Raji (cell line): Measurements from ENCODE around the gene GALNT13.

Experiments
- POLR2A ChIP-seq: IDR thresholded peaks from 2 replicates; pipeline ENCODE4 v1.6.1; 2011; ENCODE audit warnings: low read depth, low read length, control low read depth; ENCODE audit not compliant: insufficient read depth

Gene GALNT13

GRCh38 chr2:154408786-154409185 is 537.1 kb downstream of the GALNT13 start:
- TF ChIP-seq POLR2A = no peak

GRCh38 chr2:154422251-154422650 is 550.5 kb downstream of the GALNT13 start:
- no peak for TF ChIP-seq POLR2A

- no peak for TF ChIP-seq POLR2A
Observed at GRCh38 chr2:154425994-154426393, 554.3 kb downstream of the GALNT13 start.

GRCh38 chr2:154427453-154427852 is 555.7 kb downstream of the GALNT13 start:
- no peak for TF ChIP-seq POLR2A

DNA sequence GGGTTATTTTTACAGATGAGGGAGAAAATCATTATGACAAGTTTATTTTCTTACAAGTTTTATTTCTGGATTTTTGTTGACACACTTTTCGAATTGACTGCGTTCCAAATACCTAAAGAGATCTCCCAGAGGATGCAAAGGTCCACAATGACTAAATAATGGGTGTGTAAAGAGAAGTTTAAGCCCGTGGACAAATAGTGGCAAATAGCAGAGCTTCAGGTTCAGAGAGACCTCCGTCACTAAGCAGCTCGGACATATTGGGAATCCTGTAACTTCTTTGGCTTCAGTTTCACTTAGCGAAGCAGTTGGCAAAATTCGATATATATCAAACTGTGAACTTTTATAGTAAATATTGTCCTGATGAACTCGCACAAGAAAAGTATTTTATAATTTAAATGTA is 556.3 kb downstream of the GALNT13 start:
- no peak for TF ChIP-seq POLR2A

- no peak for TF ChIP-seq POLR2A
Observed at GRCh38 chr2:154433010-154433409, 561.3 kb downstream of the GALNT13 start.

DNA sequence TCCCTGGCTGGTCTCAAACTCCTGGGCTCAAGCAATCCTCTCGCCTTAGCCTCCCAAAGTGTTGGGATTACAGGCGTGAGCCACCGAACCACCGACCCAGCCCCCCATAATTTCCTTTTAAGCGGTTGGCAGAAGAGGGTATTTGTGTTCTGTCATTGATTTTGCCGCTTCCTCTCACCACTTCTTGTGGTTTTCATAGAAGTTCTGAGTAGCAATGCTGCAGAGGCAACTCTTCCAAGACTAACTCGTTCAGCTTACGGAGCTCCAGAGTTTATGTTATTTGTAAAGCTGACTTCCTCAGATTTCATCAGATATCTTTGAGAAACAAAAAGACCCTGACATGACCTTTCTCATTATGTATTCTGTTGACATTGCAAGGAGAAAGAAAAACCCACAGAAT is 565.4 kb downstream of the GALNT13 start:
- no peak for TF ChIP-seq POLR2A

DNA sequence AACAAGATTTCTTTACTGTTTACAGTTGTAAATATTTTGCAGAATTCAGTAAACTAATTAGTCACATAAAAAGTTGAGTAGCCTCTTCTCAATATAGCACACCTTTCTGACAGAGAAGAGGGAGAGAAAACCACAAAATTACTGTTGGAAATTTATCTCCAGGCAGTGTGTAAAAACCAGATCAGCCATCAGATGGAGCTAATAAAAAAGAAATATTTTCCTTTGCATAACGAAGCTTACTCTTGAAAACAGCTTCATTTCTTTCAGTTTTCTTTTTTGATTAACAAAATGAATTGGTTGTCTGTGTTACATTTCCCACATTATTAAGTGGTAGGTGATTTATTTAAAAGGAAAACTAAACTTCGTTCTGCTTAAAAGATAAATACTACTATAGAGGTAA is 567.4 kb downstream of the GALNT13 start:
- no peak for TF ChIP-seq POLR2A

GRCh38 chr2:154443919-154444318 is 572.2 kb downstream of the GALNT13 start:
- no peak for TF ChIP-seq POLR2A

- no peak for TF ChIP-seq POLR2A
Observed at GRCh38 chr2:154446324-154446723, 574.6 kb downstream of the GALNT13 start.

- no peak for TF ChIP-seq POLR2A
Observed at GRCh38 chr2:154447727-154448418, 576.2 kb downstream of the GALNT13 start.

- TF ChIP-seq POLR2A = no peak
Observed at GRCh38 chr2:154449951-154450658, 578.4 kb downstream of the GALNT13 start.

DNA sequence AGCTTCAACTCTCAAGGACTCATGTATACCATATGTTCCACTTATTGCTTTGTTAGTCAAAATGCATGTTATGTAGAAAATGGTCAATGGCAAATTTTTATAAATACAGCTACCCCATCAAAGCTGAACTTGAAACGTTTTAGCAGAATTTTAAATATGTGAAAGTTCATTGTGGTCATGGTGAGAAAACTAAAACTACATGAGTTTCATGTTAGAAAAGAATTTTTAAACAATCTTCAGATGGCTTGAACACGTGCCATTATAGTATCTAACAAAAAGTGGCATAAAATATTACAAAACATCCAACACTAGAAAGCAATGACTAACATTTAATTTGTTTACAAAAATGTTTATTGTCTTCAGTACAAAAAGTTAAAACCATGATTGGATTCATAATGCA is 580.7 kb downstream of the GALNT13 start:
- no peak for TF ChIP-seq POLR2A

GRCh38 chr2:154452906-154453493 is 581.3 kb downstream of the GALNT13 start:
- no peak for TF ChIP-seq POLR2A

DNA sequence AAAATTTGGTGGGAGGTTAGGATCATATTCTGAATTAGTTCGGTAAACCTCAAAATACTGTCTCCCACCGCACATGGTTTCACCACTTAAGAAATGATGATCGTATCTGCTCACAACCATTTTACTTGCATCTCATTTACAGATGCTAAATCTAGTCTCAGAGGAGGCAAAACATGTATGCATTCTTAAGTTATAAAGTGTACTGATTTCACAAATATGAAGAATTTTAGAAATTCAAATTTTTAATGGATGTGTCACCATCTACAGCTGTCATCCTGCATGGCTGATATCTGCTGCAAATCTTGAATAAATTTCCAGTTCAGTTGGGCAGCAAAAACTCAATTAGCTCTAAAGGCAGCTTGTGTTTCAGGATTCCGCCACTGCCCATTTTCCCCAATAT is 583.4 kb downstream of the GALNT13 start:
- no peak for TF ChIP-seq POLR2A

DNA sequence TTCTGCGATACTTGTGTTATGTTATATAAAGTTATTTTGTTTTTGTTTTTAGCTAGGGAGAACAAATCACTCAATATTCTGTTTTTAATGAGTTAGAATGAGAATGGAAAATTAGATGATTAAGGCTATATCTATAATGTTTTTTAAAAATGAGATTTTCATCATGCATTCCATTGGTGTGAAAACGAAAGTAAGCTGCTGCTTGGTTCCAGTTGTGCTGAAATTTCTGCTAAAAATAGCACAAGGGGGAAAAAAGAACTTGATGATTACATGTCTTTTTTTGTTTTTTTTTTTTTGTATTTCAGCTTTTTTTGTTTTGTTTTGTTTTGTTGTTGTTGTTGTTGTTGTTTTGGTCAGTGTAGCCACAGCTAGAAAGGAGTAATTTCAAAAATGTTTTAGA is 584.1 kb downstream of the GALNT13 start:
- TF ChIP-seq POLR2A = no peak
